HL-60 (cell line): Measurements from ENCODE around the gene FABP1.

Experiments used
- CTCF ChIP-seq: IDR thresholded peaks from one replicate; pipeline ENCODE4 v1.5.1; 2011; ENCODE audit warnings: low read length, control low read depth, inconsistent platforms; ENCODE audit not compliant: insufficient read depth
- GABPA ChIP-seq: IDR thresholded peaks from 2 replicates; pipeline ENCODE4 v1.6.1; 2012; ENCODE audit warnings: low read depth
- POLR2AphosphoS5 ChIP-seq: IDR thresholded peaks from 2 replicates; pipeline ENCODE4 v1.6.1; 2012; ENCODE audit warnings: low read depth
- REST ChIP-seq: IDR thresholded peaks from 2 replicates; pipeline ENCODE4 v1.6.1; 2012; ENCODE audit warnings: low read depth; ENCODE audit not compliant: insufficient replicate concordance
- SPI1 ChIP-seq: IDR thresholded peaks from 2 replicates; pipeline ENCODE4 v1.6.1; 2012; ENCODE audit warnings: low read depth, mild to moderate bottlenecking, borderline replicate concordance

GRCh38 chr2:88170472-88170892 lies 42.6 kb upstream of the FABP1 start:
- TF ChIP-seq CTCF (no peak), REST (no peak), POLR2AphosphoS5 (no peak), GABPA (no peak), SPI1 (no peak)
